ENCODE measurements around the gene SLC25A26.
"Not testable (repeated sequence)": the region's sequence is repeated elsewhere in the genome, so short reads cannot be mapped to it uniquely, and the experiment has no call there.

SLC25A26 gene

DNA sequence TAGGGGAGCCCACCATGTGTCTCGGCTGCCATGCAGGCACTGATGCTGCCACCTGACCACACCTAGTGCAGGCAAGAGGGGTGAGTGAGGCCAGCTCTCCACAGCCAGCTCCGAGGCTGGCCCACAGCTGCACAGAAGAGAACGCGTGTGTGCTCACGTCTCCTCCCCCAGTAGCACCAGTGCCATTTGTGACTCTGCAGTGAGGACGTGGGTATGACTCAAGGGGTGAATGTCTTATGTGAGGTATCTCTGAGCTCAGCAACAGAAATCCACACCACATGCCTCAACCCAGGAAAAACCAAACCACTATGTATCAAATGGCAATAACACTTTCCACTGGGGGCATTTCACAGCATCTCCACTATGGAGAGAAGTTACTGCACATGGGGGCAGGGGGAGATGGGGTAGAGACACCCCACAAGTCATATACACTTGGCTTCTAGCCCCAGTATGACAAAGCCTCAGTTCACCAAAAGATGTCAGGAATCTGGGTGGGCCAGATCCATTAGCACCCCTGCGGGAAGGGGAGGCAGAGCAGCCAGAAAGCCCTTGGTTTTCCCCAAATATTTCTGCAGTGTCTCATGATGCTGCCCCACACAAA lies 192.4 kb downstream of the SLC25A26 start:
- no peak for DNase-seq

DNA sequence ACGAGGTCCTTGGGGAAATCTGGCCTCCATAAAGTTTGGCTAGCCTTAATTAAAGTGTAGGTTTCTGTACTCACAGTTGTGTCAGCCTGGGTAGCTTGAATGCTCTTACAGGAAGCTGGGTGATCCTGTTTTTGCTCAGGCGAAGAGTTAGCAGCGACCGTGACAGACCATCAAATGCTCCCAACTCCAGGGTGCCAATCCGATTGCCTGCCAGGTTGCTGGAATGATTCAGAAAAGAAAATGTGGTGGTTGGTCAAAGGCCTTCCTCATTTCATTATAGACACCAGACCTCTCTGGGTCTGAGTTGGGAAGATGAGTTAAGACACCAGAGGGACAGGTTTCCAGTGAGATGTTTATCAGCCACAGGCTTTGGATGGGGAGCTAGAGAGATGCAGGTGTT lies 194.0 kb downstream of the SLC25A26 start:
- DNase-seq: no peak

DNA sequence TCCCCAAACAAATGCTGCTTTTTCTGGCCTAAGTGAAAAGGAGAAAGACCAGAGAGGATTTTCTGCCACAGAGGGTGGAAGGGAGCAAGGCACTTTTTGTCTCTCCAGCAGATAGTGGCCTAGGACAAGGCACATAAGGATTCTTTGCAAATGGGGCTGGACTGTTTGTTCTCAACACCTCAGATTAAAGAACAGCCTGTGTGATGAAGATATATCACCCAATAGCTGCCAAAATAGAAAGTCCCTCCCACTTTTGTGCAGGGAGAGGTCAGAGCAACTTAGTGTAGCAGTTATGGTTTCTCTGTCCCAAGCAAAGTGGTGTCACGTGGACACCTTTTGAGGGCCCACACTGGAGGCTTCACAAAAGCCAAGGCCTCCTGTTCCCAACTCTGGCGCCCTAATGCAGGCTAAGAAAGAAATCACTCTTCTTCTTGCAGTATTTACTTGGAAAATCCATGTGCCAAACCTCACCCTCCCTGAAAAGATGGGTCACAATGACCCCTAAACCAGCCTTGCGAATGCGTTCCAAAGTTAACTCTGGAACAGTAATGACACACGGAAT lies 195.1 kb downstream of the SLC25A26 start:
- no peak for DNase-seq

DNA sequence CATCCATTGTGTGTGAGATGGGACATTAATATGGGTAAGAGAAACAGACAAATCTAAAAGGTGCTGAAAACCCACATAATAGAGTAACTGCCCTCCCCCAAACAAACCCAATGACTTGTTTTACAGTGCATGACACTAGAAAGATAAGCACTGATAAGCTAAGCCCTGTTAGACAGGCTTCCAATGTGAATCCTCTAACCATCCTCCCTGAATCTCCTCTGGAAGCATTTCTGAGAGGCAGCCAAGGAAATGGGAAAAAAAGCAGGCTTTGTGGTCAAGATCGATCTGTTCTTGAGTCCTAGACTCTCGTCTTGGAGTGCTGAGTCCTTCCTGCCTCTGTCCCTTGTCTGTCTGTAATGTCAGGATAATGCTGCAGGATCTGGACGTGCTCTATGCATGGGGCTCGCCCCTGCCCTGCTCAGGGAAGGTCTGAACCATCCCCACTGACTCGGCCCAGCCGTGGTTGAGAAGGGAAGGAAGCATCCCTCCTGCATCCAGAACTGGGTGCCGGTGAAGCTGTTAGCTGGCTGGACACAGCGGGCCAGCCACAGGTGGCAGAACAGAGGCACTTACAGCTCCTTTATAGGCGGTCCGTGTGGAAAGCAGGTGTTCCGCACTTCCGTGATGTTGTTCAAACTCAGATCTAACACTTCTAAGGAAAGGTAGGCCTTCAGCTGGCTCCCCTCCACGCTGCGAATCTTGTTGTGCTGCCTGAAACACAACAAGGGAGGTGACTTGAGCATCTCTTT lies 195.9 kb downstream of the SLC25A26 start:
- DNase-seq: no peak

DNA sequence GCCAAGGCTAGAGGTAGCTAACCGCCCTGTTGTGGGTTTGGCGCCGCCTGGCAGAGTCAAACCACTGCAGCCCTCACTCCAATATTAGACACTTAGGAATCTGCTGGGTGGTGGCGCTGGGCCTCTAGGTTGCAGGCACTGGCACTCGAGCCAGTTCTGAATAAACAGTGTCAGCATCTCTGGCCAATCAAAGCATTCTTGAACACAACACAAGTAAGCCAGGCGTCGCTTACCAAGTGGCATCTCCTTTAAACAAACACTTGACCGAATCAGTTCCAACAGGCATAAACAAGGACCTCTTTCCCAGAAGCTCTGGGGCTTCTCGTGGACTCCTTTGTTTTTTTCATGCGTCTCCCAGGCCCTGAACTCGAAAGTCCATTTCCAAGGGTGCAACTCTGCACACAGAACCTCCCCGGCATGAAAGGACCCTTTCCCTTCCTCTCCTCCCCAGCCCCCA lies 197.7 kb downstream of the SLC25A26 start:
- peak; percentile 83 for DNase-seq

DNA sequence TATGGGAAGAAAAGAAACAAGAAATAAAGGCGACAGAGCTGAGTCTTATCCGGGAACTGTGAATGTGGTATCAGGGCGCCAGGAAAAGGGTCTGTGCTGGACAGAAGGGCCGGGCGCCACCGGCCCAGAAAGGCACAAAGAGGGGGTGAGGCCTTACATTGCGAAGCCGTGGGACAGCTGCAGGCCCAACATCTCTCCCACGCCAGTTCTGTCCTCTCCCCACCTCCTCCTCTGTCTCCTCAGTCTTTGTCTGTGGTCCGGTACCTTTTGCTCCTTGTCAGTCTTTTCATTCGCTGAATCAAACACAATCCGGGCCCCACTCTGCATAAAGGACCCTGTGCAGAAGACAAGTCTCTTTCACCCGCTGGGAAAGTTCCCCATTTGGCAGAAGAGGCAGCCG lies 198.2 kb downstream of the SLC25A26 start:
- DNase-seq: no peak

DNA sequence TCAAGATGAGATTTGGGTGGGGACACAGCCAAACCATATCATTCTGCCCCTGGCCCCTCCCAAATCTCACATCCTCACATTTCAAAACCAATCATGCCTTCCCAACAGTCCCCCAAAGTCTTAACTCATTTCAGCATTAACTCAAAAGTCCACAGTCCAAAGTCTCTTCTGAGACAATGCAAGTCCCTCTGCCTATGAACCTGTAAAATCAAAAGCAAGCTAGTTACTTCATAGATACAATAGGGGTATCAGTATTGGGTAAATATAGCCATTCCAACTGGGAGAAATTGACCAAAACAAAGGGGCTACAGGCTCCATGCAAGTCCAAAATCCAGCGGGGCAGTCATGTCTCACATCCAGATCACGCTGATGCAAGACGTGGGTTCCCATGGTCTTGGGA lies 200.3 kb downstream of the SLC25A26 start:
- not testable (repeated sequence) for DNase-seq

DNA sequence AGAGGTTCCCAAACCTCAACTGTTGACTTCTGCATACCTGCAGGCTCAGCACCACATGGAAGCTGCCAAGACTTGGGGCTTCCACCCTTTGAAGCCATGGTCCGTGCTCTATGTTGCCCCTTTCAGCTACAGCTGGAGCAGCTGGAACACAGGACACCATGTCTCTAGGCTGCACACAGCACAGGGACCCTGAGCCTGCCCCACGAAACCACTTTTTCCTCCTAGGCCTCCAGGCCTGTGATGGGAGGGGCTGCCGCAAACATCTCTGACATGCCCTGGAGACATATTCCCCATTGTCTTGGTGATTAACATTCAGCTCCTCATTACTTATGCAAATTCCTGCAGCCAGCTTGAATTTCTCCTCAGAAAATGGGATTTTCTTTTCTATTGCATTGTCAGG lies 201.1 kb downstream of the SLC25A26 start:
- DNase-seq: not testable (repeated sequence)

DNA sequence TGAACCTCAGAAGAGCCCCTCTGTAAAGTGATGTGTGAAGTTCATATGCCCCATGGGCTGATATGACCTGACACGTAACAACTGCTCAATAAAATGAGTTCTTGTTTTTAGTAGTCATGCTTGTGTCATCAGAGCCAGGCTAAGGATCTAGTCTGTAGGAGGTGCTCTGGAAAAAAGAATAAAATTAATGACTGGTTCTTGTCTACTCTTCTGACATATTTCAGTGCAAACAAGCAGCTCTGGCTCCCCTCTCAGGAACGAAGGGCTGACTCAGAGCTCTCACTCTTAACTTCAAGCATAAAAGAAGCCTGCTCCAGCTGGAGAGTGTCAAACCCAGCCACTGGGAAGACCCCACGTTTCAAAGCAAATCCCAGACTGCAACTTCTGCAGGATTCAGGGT lies 203.0 kb downstream of the SLC25A26 start:
- no peak for DNase-seq

DNA sequence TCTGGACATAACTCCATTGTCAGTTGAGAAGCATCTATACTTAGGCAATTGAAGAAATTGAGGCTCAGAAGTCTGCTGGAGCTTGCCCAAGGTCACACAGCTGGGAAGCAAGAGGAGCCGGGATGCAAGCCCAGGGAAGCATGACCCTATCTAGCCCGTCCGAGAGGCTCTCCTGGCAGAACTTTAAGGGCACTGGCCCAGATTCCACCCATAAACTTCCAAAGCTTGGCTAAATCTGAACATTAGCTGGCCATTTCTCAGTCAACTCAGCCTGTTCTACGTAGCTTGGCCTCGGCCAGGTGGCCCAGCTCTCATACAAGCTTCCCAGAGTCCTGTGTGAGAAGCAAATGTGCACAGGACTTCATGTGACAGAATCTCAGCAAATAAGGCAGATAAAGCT lies 204.2 kb downstream of the SLC25A26 start:
- no peak for DNase-seq

DNA sequence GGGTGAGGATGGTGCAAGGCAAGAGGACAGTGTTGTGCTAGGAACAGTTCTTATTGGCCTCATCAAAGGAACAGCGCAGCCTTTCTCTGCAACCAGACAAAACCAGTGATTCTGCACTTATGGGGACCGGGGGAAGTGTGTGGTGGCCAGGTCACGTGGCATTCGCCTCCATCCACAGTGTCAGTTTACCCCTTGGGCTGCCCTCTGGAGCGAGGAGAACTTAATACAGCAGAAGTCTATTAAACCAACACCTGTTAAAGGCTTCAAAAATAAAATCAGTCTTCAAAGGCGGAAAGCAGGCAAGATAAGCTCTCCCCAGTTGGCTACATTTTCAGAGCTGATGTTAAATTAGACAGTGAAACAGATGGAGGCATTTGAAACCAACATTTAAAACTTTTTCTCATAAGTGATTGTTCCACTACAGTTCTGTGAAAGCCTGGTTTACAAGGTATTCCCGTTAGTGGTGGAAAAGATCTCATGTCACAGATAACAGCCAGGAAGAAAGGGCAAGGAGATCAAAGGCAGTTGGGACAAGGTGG lies 204.8 kb downstream of the SLC25A26 start:
- DNase-seq: no peak

DNA sequence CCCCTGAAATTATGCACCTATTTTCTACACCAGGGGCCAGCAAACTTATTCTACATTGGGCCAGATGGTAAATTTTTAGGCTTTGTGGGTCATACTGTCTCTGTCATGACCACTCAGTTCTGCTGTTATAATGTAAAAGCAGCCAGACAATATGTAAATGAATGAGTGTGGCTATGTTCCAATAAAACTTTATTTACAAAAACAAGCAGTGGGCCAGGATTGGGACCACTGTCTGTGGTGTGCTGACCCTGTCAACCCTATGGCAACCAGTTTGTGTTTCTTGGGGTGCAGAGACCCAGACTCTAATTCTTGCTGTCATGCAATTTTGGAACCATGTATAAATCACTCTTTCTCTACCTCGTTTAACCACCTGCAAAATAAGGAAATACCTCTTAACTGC lies 205.3 kb downstream of the SLC25A26 start:
- DNase-seq: no peak

DNA sequence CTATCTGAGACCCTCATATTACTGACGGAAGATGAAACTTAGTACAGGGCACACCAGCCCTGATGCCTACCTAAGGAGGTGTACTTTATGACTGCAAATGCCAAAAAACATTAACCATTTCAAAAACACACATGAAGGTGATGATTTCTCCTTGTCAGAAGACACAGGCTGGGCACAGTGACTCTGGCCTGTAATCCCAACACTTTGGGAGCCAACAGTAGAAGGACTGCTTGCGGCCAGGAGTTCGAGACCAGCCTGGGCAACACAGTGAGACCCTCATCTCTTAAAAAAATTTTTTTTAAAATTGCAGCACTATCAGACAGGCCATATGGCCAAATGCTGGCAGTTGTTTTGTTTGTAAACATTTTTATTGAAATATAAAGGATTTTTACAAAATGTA lies 206.6 kb downstream of the SLC25A26 start:
- DNase-seq: no peak

DNA sequence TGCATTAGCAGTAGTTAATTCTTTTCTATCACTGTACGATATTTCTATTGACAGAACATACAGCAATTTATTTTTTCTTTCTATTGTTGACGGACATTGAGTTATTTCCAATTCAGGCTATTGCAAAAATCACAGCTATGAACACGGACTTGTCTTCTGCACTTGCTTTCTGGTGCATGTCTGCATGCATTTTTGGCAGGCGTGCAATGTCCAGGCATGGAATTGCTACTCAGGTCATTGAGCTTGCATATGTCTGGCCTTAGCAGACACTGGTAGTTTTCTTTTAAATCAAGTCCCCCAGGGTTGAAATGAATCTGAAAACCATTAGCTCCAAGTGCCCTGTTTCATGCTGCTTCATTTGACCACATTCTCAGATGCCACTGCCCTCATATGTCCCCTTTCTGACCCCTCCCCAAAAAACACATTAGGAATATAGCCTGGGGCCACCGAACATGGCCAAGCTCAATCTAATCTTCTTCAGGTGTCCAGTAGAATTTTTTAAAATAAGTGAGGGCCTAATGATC lies 207.2 kb downstream of the SLC25A26 start:
- no peak for DNase-seq

All from DMS53 (cell line).